SH-SY5Y (cell line): ENCODE data around the gene MOK.

Source experiments
- GATA2 ChIP-seq: IDR thresholded peaks from 2 replicates; pipeline ENCODE4 v1.6.1; 2011; ENCODE audit warnings: mild to moderate bottlenecking, low read depth, low read length
- GATA3 ChIP-seq: IDR thresholded peaks from 2 replicates; pipeline ENCODE4 v1.6.1; 2011; ENCODE audit warnings: low read depth, mild to moderate bottlenecking, low read length, moderate library complexity

GRCh38 chr14:102314242-102315011 lies 9.5 kb upstream of the MOK start:
- no peak for TF ChIP-seq GATA2
- TF ChIP-seq GATA3: no peak
